Nucleus accumbens (tissue), 56 donors: Measurements from ENCODE around the gene GLIS1.

Experiments
- DNase-seq, 56 donors: peaks; one replicate each; lab custom pipeline; 2025; lab: John Stamatoyannopoulos, UW

Gene GLIS1

GRCh38 chr1:53696051-53696450, 42.9 kb downstream of the GLIS1 start:
- DNase-seq, result no peak

DNA sequence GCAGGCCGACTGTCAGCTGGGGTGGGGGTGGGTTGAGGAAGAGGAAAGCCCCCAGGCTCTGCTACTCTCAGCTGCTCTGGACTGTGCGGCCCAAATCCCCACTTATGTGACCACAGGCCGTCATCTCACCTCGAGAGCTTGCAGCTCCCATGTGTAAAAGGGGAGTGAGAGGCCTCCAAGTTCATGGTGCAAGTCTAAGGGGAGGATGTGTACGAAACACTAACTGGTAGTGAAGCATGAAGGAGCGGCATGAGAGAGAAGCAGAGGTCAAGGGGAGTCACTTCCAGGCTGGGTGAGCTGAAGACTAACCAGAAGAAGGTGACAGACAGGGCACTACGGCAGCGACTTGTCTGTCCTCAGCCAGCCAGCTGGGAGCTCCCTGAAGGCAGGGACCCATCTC, 43.8 kb downstream of the GLIS1 start:
- DNase-seq, result no peak

GRCh38 chr1:53694718-53695091, 44.3 kb downstream of the GLIS1 start:
- no peak for DNase-seq

DNA sequence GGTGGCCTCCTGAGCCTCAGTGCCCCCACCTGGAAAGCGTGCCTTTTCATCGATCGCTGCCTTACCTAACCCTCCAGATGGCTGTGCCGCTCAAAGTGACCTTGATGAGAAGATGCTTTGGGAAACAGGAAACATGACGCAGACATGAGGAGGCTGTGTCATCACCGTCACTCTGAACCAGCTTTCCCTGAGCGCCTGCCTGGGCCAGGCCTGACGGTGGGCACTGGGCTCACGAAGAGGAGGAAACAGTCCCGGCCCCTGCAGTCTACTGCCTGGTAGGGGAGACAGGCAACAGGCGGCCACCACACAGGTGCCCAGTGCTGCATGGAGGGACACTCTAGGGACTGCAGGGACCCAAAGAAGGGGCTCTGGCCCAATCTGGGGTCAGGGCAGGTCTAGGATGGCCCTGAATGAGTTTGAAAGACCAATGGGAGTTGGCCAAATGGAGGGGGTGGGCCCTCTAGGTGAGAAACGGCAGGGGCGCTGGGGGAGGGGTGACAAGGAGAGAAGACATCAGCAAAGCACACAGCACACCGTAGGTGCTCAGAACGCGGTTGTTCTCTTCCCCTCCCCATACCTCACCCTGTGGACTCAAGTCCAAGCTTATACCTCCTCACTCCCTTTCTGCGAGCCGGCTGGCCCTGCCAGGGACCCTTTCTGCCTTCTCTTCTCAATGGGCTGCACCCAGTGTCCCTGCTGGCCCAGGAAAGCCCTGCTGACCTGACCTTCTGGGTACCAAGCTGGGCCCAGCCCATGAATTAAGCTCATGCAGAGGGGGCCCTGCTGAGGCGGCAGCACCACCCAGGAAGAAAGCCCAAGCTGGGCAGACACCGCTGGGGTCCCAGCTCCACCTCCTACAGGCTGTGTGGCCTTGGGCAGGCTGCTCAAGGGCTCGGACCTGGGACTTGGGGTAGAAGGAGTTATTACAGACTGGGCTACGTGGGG, 44.9 kb downstream of the GLIS1 start:
- DNase-seq, result no peak

- DNase-seq, result no peak
Observed at GRCh38 chr1:53693339-53693738, 45.6 kb downstream of the GLIS1 start.

DNA sequence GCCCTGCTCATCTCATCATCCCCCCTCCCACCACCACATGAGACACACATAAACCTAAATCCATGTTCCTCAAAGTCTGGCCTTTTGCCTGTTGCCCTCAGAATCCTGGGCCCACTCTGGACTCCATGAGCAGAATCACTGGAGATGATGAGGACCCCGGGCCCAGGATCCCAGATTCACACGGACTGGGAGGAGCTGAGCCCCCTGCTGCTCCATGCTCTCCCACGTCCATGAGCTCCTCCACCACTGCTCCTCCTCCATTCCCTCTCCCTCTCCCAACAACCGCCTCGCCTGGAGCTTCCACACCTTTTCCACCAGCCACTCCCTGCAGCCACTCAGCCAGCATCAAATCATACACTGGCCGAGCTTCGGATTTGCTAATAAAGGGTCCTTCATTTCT, 47.6 kb downstream of the GLIS1 start:
- no peak for DNase-seq

DNA sequence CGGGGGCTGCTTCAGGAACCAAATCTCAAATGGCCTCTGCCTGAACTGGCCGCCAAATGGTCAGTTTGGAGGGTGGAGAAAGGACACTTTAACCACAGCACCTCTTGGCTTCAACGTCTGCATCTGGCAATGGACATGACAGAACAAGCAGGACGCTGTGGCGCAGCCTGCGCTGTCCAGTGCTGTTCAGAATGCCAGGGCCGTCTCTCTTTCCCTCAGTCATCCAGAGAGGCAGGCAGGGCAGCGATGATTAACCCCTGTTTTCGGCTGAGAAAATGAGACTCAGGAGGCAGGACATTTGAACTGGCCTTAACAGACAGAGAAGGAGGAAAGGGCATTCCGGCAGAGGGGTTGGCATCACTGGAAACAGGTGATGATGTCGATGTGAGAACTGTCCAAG, 48.6 kb downstream of the GLIS1 start:
- no peak for DNase-seq

DNA sequence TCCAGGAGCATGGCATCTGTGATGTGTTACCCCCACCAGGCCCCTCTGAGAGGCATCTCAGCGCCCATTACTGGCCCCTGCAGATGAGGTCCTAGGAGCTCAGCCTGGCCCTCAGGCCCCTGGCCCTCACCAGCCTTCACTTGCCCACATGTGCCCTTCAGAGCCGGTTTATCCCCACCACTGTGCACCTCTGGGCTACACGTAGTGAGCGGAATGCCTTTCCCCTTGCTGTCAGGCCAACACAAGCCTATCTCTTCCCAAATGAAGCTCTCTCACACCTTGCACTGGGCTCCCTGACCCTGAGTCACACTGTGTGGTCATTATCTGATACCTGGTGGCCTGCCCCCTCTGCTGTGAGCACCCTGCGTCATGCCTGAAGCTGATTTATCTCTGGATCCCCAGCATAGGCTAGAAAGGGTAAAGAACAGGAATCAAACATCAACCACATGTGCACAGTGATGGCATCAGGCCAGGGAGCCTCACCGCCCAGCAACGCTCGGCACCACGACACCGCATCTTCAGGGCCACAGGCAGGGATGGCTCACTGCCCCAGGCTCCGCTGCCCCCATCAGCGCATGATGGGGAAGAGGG, 49.1 kb downstream of the GLIS1 start:
- DNase-seq, result no peak

DNA sequence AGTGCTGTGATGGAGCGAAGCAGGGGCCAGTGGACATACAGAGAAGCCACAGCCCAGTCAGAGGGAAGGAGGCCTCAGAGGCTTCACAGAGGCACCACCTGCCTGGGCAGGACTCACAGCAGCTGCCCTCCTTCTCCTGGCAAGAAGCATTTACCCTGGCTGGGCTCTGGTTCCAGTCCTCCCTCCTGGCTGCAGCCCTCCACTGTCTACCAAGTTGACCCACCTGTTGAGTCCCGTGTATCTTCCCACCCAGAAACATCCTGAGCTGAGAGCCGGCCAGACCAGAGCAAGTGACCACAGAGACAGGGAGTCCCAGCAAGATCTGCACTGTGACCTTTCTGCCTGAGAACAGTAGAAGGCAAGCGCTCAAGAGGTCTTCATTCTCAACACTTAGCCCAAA, 49.7 kb downstream of the GLIS1 start:
- no peak for DNase-seq

DNA sequence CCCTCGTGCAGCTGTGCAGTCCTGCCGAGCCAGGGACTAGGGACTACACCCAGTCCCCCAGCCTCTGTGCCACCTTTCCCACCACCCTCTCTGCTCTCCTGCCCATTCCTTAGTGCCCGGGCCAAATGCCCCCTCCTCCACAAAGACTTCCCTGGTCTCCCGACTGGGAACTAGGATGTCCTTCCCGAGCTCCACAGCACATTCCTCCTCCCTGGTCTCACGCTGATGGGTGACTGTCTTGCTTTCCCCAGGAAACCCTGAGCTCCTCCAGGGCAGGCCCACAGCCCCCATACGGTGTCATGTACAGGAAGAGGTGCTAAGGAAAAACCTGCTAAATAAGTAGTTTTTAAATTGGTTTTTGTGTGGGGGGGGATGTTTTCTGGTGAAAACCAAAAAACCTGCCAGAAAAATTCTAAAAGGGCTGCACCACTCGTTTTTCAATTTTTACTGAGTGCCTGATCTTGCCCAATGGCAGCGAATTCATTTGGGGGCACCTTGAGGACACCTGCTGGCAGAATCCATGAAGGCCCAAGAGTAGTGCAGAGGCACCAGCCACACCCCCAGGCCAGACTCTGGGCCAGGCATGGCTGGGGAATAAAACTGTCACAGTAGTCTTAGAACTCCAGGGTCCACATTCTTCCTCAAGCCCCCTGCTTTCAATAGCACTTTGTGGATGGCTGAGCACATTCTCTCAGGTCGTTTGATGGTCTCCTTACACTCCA, 50.4 kb downstream of the GLIS1 start:
- DNase-seq, result no peak

DNA sequence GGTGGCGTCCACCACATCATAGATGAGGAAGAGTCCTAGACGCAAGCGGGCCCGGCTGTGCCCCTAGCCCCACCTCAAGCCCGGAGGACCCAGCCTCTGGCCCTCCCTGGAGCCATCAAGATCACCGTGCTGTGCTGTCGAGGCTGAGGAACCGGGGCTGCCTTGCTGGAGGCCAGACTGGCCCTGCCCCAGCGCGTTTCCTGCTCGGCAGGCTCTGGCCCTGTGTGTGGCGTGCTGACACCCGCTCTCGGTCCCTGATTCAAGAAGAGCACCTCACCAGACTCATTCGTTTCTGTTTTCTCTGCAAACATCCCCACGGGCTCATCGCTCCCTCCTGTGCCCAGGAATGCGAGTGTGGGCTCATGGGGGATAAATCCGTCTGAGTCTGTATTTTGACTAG, 51.1 kb downstream of the GLIS1 start:
- DNase-seq, result no peak

GRCh38 chr1:53687426-53687825, 51.5 kb downstream of the GLIS1 start:
- DNase-seq, result no peak

- DNase-seq, result no peak
Observed at GRCh38 chr1:53686965-53687267, 52.0 kb downstream of the GLIS1 start.

- no peak for DNase-seq
Observed at GRCh38 chr1:53686091-53686964, 52.6 kb downstream of the GLIS1 start.

GRCh38 chr1:53685272-53686051, 53.5 kb downstream of the GLIS1 start:
- no peak for DNase-seq

- no peak for DNase-seq
Observed at GRCh38 chr1:53684741-53685140, 54.2 kb downstream of the GLIS1 start.

- no peak for DNase-seq
Observed at GRCh38 chr1:53683986-53684740, 54.8 kb downstream of the GLIS1 start.

- DNase-seq, result no peak
Observed at GRCh38 chr1:53682881-53683280, 56.1 kb downstream of the GLIS1 start.
